Erythroblast (primary cell): ENCODE data around the gene IGSF23.

Experiments used
- DNase-seq, 2 experiments: peaks; one replicate each; lab custom pipeline; 2025; lab: John Stamatoyannopoulos, UW
- GATA1 ChIP-seq: IDR thresholded peaks from 2 replicates; pipeline ENCODE4 v1.6.1; 2011; ENCODE audit warnings: low read depth, mild to moderate bottlenecking, control low read depth, low read length, moderate library complexity
- POLR2A ChIP-seq: IDR thresholded peaks from 2 replicates; pipeline ENCODE4 v1.6.1; 2011; ENCODE audit warnings: mild to moderate bottlenecking, low read length

The IGSF23 gene

DNA sequence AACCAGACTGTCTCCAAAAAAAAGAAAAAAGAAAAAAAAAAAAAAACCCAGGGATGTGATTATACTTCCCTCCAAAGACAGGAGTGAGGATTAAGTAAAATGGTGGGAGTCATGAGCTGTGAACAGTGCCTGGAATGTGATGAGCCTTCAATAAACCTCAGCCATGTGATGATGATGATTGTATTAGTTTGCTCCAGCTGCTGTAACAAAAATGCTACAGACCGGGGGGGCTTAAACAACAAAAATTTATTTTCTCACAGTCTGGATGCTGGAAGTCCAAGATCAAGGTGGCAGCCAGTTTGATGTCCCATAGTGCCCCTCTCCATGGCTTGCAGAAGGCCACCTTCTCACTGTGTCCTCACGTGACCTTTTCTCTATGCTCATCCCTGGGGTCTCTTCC lies 21.4 kb downstream of the IGSF23 start:
- no peak for DNase-seq
- TF ChIP-seq GATA1 (no peak), POLR2A (no peak)

DNA sequence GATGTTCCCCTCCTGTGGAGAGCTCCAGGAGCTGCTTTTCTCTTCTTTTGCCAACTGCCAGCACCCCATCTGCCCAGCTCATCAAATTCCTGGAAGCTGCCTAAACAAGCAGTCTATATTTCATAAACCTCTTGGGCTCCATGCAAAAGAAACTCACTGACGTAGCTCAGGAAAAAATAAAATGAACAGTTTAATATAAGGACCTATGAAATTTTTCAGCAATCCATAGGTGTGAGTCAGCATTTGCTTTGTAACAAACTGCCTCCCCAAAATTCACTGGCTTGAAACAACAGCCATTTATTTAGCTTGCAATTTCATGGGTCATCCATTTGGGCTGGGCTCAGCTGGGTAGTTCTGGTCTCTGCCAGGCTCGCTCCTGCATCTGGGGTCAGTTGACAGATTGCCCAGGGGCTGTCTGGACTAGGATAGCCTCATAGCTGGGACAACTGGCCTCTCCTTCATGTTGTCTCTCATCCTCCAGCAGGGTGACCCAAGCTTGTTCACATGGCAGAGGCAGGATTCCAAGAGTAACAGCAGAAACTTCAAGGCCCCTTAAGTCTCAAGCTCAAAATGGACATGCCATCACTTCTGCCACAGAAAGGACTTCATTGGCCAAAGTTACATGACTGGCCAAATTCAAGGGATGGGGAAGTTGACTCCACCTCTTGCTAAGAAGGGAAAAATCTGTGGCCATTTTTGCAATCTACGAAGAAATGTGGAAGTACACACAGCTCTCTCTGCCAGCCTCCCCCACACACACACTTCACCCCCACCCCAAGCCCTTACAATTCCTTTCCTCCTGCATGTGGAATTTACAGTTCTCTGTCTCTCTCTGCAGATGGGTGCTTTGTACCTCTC lies 22.4 kb downstream of the IGSF23 start:
- DNase-seq = no peak
- TF ChIP-seq GATA1 (no peak), POLR2A (no peak)

DNA sequence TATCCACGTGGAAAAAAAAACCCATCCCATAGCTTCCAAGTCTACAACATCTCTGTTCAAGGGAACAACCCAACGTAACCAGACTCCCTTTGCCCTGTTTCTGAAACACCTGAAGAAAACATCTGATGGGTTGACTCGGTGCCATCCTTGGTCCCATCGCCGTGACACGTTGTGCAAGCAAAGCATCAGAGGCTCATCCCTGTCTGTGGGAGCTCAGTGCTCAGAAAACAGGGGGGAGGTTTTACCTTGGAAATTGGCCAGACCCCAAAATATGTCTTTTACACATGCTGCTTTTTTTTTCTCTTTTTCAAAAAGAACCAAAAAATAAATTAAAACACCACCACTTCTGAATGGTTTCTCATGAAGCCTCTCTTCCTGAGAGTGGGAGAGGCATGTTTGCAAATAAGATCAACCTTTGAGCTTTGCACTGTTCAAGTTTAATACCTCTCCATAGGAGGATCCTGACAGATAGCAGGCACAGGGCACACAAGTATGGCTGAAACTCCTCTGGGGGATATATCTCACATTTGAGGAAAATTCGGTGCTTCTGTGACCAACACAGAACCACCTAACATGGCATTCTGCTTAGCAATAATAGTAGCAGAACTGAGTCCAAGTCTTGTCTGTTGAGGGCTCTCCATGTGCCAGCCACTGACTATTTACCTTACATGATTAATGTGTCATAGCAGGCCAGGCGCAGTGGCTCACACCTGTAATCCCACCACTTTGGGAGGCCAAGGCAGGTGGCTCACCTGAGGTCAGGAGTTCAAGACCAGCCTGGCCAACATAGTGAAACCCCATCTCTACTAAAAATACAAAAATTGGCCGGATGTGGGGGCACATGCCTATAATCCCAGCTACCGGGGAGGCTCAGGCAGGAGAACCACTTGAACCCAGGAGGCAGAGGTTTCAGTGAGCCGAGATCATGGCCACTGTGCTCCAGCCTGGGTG lies 23.4 kb downstream of the IGSF23 start:
- no peak for TF ChIP-seq POLR2A
- TF ChIP-seq GATA1 = no peak
- DNase-seq = no peak

DNA sequence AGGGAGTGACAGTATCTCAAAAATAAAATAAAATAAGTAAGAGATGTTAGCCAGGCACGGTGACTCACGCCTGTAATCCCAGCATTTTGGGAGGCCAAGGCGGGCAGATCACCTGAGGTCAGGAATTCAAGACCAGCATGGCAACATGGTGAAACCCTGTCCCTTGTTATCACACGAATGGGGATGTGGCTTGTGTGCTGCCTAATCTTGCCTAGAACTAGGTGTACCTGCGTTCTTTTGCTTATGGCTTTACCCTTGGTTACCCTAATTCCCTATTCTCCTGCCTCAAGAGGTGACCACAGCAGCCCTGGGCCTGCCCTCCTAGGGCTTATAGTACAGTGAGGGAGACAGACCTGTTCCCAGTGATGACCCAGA lies 24.0 kb downstream of the IGSF23 start:
- TF ChIP-seq GATA1 (no peak), POLR2A (no peak)
- DNase-seq = no peak

DNA sequence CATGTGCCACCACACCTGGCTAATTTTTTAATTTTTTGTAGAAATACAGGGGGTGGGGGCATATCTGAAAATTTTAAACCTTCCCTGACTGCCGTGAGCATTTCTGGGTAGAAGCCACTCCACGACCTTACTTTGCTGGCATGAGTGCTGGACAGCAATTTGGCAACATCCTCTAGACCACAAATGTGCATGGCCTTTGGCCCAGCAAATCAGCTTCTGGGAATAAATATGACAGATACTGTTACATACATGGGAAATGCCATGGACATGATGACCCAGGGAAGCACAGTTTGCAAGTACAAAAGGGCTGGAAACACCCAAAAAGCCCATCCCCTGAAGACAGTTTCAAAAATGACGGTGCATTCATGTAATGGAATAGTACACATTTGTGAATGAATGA lies 27.2 kb downstream of the IGSF23 start:
- no peak for DNase-seq
- no peak for TF ChIP-seq POLR2A
- TF ChIP-seq GATA1 = no peak

DNA sequence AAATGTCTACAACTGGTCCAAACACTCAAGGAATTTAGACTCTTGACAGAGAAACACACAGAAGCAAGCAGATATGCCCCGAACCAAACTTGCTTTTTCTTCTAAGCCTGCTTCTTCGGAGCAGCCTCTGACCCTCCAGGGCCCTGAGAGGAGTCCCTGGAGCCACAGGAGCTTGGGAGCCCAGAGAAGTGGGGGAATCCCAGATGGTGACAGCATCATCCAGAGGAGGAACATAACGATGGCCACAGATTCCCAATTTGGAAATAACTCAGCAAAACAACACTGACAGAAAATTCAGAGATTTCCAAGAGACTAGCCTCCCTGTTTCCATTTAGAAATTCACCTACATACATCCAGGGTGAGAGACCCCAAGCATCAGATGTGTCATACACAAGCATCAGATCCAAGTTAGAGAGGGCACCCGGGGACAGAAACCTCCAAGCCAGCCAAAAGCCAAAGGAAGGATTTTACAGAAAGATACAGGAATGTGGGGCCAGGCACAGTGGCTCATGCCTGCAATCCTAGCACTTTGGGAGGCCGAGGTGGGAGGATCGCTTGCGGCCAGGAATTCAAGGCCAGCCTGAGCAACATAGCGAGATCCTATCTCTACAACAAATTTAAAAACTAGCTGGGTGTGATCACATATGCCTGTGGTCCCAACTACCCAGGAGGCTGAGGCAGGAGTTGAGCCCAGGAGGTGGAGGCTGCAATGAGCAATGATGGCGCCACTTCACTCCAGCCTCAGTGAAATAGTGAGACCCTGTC lies 28.3 kb downstream of the IGSF23 start:
- DNase-seq = no peak
- TF ChIP-seq POLR2A = no peak
- no peak for TF ChIP-seq GATA1

DNA sequence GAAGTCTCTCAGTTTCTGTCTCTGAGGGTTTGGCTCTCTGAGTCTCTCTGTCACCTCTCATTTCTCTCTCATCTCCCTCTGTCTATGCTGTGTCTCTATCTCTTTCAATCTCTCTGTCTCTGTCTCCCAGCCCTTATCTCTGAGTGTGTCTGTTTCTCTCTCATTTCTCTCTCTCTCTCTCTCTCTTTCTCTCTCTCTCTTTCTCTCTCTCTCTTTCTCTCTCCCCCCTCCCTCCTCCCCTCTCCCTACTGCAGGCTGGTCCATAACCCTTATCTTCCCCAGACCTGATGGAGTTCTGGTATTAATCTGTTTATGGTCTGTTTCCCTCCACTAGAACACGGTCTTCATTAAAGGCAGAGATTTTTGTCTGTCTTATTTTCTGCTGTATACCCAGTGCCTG lies 29.0 kb downstream of the IGSF23 start:
- TF ChIP-seq GATA1 (no peak), POLR2A (no peak)
- DNase-seq = peak in 1 of 2 experiments; percentile 62

DNA sequence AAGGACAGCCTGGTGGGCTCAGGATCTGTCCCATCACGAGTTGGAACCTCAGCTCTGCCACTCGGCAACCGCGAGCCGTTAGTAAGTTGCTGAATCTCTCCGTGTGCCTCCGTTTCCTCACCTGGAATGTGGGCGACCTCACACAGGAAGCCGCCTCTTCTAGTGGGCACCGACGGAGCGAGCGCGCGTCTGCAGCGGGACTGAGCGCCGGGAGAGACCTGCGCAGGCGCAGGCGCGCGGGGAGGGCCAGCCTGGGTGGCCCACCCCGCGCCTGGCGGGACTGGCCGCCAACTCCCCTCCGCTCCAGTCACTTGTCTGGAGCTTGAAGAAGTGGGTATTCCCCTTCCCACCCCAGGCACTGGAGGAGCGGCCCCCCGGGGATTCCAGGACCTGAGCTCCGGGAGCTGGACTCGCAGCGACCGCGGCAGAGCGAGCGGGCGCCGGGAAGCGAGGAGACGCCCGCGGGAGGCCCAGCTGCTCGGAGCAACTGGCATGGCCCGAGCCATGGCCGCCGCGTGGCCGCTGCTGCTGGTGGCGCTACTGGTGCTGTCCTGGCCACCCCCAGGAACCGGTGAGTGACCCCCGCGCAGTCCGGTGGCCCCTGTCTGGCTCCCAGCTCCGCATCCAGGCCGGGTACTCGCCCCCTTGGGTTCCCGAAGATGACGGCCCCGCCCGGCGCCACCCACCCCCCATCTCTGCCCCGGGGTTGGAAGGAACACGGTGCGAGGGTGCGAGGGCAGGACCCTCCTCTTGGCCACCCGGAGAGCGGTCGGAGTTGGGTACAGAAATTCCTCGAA lies 30.4 kb downstream of the IGSF23 start, which contains the start of gene PVR:
TSS of gene PVR (plus strand) at position 306 of the 797 bp plus-strand sequence. CDS start at position 493, 187 bp downstream.
- DNase-seq = peak; percentile 69 to 73

DNA sequence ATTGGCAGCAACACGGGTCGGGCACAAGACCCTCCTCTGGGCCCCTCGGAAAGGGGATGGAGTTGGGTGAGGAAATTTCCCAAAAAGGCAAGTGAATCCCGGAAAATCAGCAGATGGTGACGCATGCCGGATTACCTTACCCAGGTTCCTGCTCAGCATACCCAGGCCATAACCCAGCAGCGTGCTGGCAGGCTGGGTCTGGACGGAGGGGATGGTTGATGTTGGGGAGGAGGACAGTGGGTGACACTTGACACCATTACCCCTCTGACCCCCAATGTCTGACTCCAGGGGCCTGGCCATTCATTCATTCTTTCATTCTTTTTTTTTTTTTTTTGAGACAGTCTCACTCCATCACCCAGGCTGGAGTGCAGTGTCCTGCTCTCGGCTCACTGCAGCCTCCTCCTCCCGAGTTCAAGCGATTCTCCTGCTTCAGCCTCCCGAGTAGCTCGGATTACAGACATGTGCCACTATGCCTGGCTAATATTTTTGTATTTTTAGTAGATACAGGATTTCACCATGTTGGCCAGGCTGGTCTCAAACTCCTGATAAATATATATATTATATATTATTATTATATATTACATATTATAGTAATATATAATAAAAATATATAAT lies 31.1 kb downstream of the IGSF23 start:
- peak in 1 of 2 experiments; percentile 46 for DNase-seq
- TF ChIP-seq POLR2A (no peak), GATA1 (no peak)

More for the DNA sequence above, 30.4 kb downstream of the IGSF23 start, which contains the start of gene PVR:
- no peak for TF ChIP-seq GATA1
- TF ChIP-seq POLR2A = peak; percentile 51

DNA sequence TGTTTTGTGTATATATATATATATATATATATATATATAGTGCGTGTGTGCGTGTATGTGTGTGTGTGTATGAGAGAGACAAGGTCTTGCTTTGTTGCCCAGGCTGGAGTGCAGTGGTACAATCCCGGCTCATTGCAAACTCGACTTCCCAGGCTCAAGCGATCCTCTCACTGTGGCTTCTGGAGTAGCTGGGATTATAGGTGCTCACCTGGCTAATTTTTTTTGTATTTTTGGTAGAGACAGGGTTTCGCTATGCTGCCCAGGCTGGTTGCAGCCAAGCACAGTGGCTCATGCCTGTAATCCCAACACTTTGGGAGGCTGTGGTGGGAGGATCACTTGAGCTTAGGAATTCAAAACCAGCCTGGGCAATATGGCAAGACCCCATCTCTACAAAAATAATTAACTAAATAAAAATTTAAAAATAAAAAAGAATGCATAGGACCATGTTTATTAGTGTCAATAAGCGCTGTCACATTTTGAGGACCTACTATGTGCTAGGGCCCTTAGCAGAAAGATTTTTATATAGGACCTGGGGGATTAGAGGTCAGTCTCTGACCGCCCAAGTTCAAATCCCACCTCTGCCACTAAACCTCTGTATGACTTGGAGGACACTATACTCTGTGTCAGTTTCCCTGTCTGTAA lies 32.2 kb downstream of the IGSF23 start:
- DNase-seq = peak in 1 of 2 experiments; percentile 17
- TF ChIP-seq GATA1 (no peak), POLR2A (no peak)

DNA sequence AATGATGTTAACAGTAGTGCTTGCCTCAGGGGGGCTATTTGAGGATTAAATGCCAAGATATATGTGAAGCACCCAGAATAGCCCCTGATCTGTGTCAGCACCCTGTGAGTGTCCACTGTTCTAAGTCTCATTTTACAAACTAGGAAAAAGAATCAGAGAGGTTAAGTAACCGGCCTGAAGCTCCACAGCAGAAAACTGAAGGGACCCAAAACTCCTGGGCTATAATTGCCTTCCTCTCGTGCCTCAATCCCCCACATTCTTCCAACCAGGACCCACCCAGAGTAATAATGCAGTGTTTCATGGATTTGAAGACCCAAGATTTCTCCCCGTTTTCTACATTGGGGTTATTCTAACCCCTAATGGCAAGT lies 32.7 kb downstream of the IGSF23 start:
- TF ChIP-seq GATA1 (no peak), POLR2A (no peak)
- no peak for DNase-seq

DNA sequence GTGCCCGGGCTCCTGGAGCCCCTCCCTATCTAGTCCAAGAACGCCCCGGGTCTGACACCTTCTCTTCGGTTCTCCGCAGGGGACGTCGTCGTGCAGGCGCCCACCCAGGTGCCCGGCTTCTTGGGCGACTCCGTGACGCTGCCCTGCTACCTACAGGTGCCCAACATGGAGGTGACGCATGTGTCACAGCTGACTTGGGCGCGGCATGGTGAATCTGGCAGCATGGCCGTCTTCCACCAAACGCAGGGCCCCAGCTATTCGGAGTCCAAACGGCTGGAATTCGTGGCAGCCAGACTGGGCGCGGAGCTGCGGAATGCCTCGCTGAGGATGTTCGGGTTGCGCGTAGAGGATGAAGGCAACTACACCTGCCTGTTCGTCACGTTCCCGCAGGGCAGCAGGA lies 33.8 kb downstream of the IGSF23 start:
- no peak for TF ChIP-seq POLR2A

More for the DNA sequence above, 33.8 kb downstream of the IGSF23 start:
- no peak for DNase-seq
